H1 (cell line): ENCODE measurements around the gene KLK12. TPM values are rescaled to one million over a fixed set of nuclear protein-coding genes. Genes with fewer than 3 reads are reported as not detected.

Source experiments
- CTCF ChIA-PET: fragments of 300-600 bp; sonication (Branson Sonifier 250); formaldehyde crosslinking; loops from one replicate; lab custom pipeline; 2021; ENCODE audit not compliant: partially characterized antibody; lab: Charles Lee
- POLR2A ChIA-PET: fragments of 300-600 bp; sonication (Branson Sonifier 250); formaldehyde crosslinking; loops from one replicate; lab custom pipeline; 2021; ENCODE audit warnings: inconsistent platforms; ENCODE audit not compliant: partially characterized antibody; lab: Charles Lee
- DNase-seq, 2 experiments: peaks; one replicate each; pipeline versions ENCODE4 v3.0.0 to v3.0.0-alpha.2; 2010 to 2022; ENCODE audit warnings: low spot score in 2 of 2, low read depth in 1 of 2, mixed read lengths in 1 of 2
- FAIRE-seq: peaks from 2 replicates; lab custom pipeline; 2011; peaks lifted over from hg19 to GRCh38; lab: Jason Lieb, UNC
- H2AFZ ChIP-seq: 2 replicates; pipeline ENCODE4 v1.8.1; 2012; ENCODE audit warnings: low read length, inconsistent platforms
- H2AK5ac ChIP-seq: 2 replicates; pipeline ENCODE4 v1.6.1; 2013; ENCODE audit warnings: low read depth, low read length
- H2BK120ac ChIP-seq: replicated peaks from 2 replicates; pipeline ENCODE3; 2013; ENCODE audit warnings: low read depth, low read length, inconsistent platforms
- H2BK12ac ChIP-seq: 2 replicates; pipeline ENCODE4 v1.6.1; 2013; ENCODE audit warnings: low read depth, low read length
- H2BK15ac ChIP-seq: 2 replicates; pipeline ENCODE4 v1.6.1; 2013; ENCODE audit warnings: low read length
- H2BK20ac ChIP-seq: 2 replicates; pipeline ENCODE4 v1.6.1; 2013; ENCODE audit warnings: low read length
- H2BK5ac ChIP-seq: 2 replicates; pipeline ENCODE4 v1.6.1; 2013; ENCODE audit warnings: low read depth, low read length
- H3K14ac ChIP-seq: 2 replicates; pipeline ENCODE4 v1.6.1; 2013; ENCODE audit warnings: inconsistent platforms; ENCODE audit not compliant: insufficient read length
- H3K18ac ChIP-seq: 2 replicates; pipeline ENCODE4 v1.6.1; 2013; ENCODE audit warnings: low read length; ENCODE audit errors: extremely low read depth
- H3K23ac ChIP-seq: 2 replicates; pipeline ENCODE4 v1.6.1; 2013; ENCODE audit warnings: inconsistent platforms; ENCODE audit not compliant: insufficient read length
- H3K23me2 ChIP-seq: 2 replicates; pipeline ENCODE4 v1.6.1; 2013; ENCODE audit warnings: low read depth, low read length
- H3K27ac ChIP-seq: 2 replicates; pipeline ENCODE4 v1.6.1; 2011; ENCODE audit warnings: low read depth, low read length, inconsistent platforms
- H3K27me3 ChIP-seq, 4 experiments: replicated peaks in 1 of 4; 1 replicate in 1 of 4; 2 replicates in 3 of 4; pipeline versions ENCODE4 v1.6.1 to v1.8.1; 2011 to 2013; ENCODE audit warnings: low read length in 3 of 4, mild to moderate bottlenecking in 3 of 4, inconsistent platforms in 2 of 4, mixed read lengths in 2 of 4, moderate library complexity in 1 of 4; ENCODE audit not compliant: control insufficient read depth in 3 of 4, insufficient read depth in 3 of 4; ENCODE audit errors: extremely low read depth in 1 of 4
- H3K36me3 ChIP-seq, 4 experiments: 2 replicates each; pipeline versions ENCODE4 v1.6.1 to v1.8.1; 2011 to 2013; ENCODE audit warnings: mild to moderate bottlenecking in 4 of 4, low read length in 3 of 4, moderate library complexity in 2 of 4, control low read depth in 1 of 4, inconsistent platforms in 1 of 4; ENCODE audit not compliant: insufficient read depth in 4 of 4, control insufficient read depth in 2 of 4
- H3K4ac ChIP-seq: replicated peaks from 2 replicates; pipeline ENCODE3; 2013; ENCODE audit warnings: low read length, low read depth, mixed read lengths, inconsistent platforms; ENCODE audit not compliant: insufficient read length
- H3K4me1 ChIP-seq, 4 experiments: replicated peaks in 1 of 4; 1 replicate in 1 of 4; 2 replicates in 3 of 4; pipeline versions ENCODE4 v1.6.1 to v1.8.1; 2011 to 2013; ENCODE audit warnings: low read length in 3 of 4, inconsistent platforms in 2 of 4, mixed read lengths in 1 of 4; ENCODE audit not compliant: insufficient read depth in 4 of 4, control insufficient read depth in 3 of 4
- H3K4me2 ChIP-seq, 2 experiments: 2 replicates each; pipeline versions ENCODE4 v1.6.1 to v1.8.1; 2011 to 2013; ENCODE audit warnings: low read depth in 2 of 2, low read length in 2 of 2, control low read depth in 1 of 2, inconsistent platforms in 1 of 2, mild to moderate bottlenecking in 1 of 2; ENCODE audit not compliant: insufficient read depth in 1 of 2
- H3K4me3 ChIP-seq, 4 experiments: fragments of 200-600, 300-600 bp in 1 of 4; sonication (generic), shearing (Covaris generic), sonication (Bioruptor Twin) in 1 of 4; 2 replicates each; pipeline versions ENCODE4 v1.5.1 to v1.8.1; 2011 to 2016; ENCODE audit warnings: low read length in 4 of 4, low read depth in 3 of 4, control low read depth in 2 of 4, inconsistent platforms in 2 of 4, mild to moderate bottlenecking in 2 of 4, mixed read lengths in 1 of 4, moderate library complexity in 1 of 4; ENCODE audit not compliant: insufficient read depth in 2 of 4; ENCODE audit errors: extremely low read depth in 1 of 4
- H3K56ac ChIP-seq: replicated peaks from 2 replicates; pipeline ENCODE3; 2013; ENCODE audit warnings: low read depth, mild to moderate bottlenecking, mixed read lengths, low read length, inconsistent platforms; ENCODE audit not compliant: insufficient read length
- H3K79me1 ChIP-seq: 2 replicates; pipeline ENCODE4 v1.6.1; 2013; ENCODE audit warnings: low read depth, low read length, control low read depth
- H3K79me2 ChIP-seq, 2 experiments: 2 replicates each; pipeline versions ENCODE4 v1.6.1 to v1.8.1; 2012 to 2013; ENCODE audit warnings: low read length in 2 of 2, mild to moderate bottlenecking in 2 of 2, inconsistent platforms in 1 of 2; ENCODE audit not compliant: insufficient read depth in 2 of 2, control insufficient read depth in 1 of 2
- H3K9ac ChIP-seq, 4 experiments: replicated peaks in 1 of 4; 1 replicate in 1 of 4; 2 replicates in 3 of 4; pipeline versions ENCODE4 v1.6.1 to v1.8.1; 2011 to 2013; ENCODE audit warnings: low read depth in 3 of 4, low read length in 3 of 4, control low read depth in 2 of 4, mild to moderate bottlenecking in 2 of 4, moderate library complexity in 2 of 4, inconsistent platforms in 1 of 4; ENCODE audit errors: extremely low read depth in 1 of 4
- H3K9me3 ChIP-seq, 2 experiments: 2 replicates each; pipeline versions ENCODE4 v1.6.1 to v1.8.1; 2012 to 2013; ENCODE audit warnings: mild to moderate bottlenecking in 2 of 2, moderate library complexity in 2 of 2, control low read depth in 1 of 2, inconsistent platforms in 1 of 2, low read depth in 1 of 2, low read length in 1 of 2, mixed read lengths in 1 of 2; ENCODE audit not compliant: insufficient read depth in 2 of 2
- H4K20me1 ChIP-seq, 2 experiments: replicated peaks in 1 of 2; 2 replicates each; pipeline versions ENCODE3 to v1.8.1; 2011 to 2013; ENCODE audit warnings: inconsistent platforms in 2 of 2, low read length in 2 of 2, mild to moderate bottlenecking in 1 of 2; ENCODE audit not compliant: insufficient read depth in 2 of 2, control insufficient read depth in 1 of 2
- H4K5ac ChIP-seq: 2 replicates; pipeline ENCODE4 v1.6.1; 2013; ENCODE audit warnings: low read length, low read depth, mixed read lengths, inconsistent platforms; ENCODE audit not compliant: insufficient read length
- H4K8ac ChIP-seq: 2 replicates; pipeline ENCODE4 v1.8.0; 2013; ENCODE audit warnings: mild to moderate bottlenecking, moderate library complexity, low read length, inconsistent platforms; ENCODE audit not compliant: insufficient read depth; ENCODE audit errors: extremely low read depth
- H4K91ac ChIP-seq: replicated peaks from 2 replicates; pipeline ENCODE3; 2013; ENCODE audit warnings: low read length, mixed read lengths, inconsistent platforms; ENCODE audit not compliant: insufficient read length
- ASH2L ChIP-seq: fragments of 200-600, 300-600 bp; sonication (generic); IDR thresholded peaks from one replicate; pipeline ENCODE4 v1.7.1; 2017; ENCODE audit warnings: low read length
- BACH1 ChIP-seq: IDR thresholded peaks from 2 replicates; pipeline ENCODE4 v1.6.1; 2012; ENCODE audit warnings: low read length, improper control_type of control experiment
- BRCA1 ChIP-seq: IDR thresholded peaks from 2 replicates; pipeline ENCODE4 v1.6.1; 2012; ENCODE audit warnings: low read depth, low read length, improper control_type of control experiment
- E2F6 ChIP-seq: IDR thresholded peaks from 2 replicates; pipeline ENCODE4 v1.6.1; 2012; ENCODE audit warnings: inconsistent platforms
- KDM5A ChIP-seq: fragments of 200-600 bp; IDR thresholded peaks from 2 replicates; pipeline ENCODE4 v1.7.1; 2012; ENCODE audit warnings: mild to moderate bottlenecking, low read length, inconsistent platforms, mixed read lengths
- SAP30 ChIP-seq: fragments of 300-600 bp; sonication (generic); IDR thresholded peaks from 2 replicates; pipeline ENCODE4 v1.7.1; 2012; ENCODE audit warnings: low read length, moderate library complexity, mild to moderate bottlenecking, inconsistent platforms; ENCODE audit not compliant: insufficient read depth, insufficient replicate concordance
- SIX5 ChIP-seq: IDR thresholded peaks from 2 replicates; pipeline ENCODE4 v1.6.1; 2011; ENCODE audit warnings: mild to moderate bottlenecking, low read depth, low read length
- SP4 ChIP-seq: IDR thresholded peaks from 2 replicates; pipeline ENCODE4 v1.6.1; 2012; ENCODE audit warnings: low read length, inconsistent platforms
- ZNF274 ChIP-seq: IDR thresholded peaks from 2 replicates; pipeline ENCODE4 v1.7.0; 2012; ENCODE audit warnings: low read length, borderline replicate concordance; ENCODE audit errors: extremely low read depth
- WGBS, 2 experiments: shearing (Covaris generic) in 1 of 2; methylation state at CpG; one replicate each; pipeline versions ENCODE4 v1.1.6 to v1.1.7; 2013 to 2015; ENCODE audit warnings: low lambda C conversion rate in 2 of 2, mixed read lengths in 2 of 2, inconsistent platforms in 1 of 2, low coverage in 1 of 2, missing lambda C conversion rate in 1 of 2; ENCODE audit not compliant: insufficient replicate concordance in 2 of 2, insufficient coverage in 1 of 2, insufficient read length in 1 of 2; ENCODE audit errors: extremely low coverage in 1 of 2, missing lambda C conversion rate in 1 of 2; 5-methylcytosine and 5-hydroxymethylcytosine counted together
- long read RNA-seq, 2 experiments: library from RNA in 1 of 2; library from capped mRNA in 1 of 2; stranded (forward); transcript quantifications; one replicate each; pipeline ENCODE4 v2.0.0, GENCODE V29; 2021; ENCODE audit warnings: inconsistent platforms in 1 of 2
- polyA minus RNA-seq, 3 experiments: library from RNA; depleted of rRNA, polyadenylated mRNA; stranded (reverse); fragments of >200 nt; gene quantifications; 1 replicate in 2 of 3; 2 replicates in 1 of 3; pipeline ENCODE4 v1.2.3, GENCODE V29; 2011
- polyA plus RNA-seq, 7 experiments: library from polyadenylated mRNA; depleted of rRNA in 3 of 7; stranded (reverse) in 5 of 7; unstranded in 2 of 7; fragments of >200 nt in 5 of 7; fragments of 200-250 nt in 2 of 7; gene quantifications; 1 replicate in 5 of 7; 2 replicates in 1 of 7; 4 replicates in 1 of 7; pipeline versions ENCODE4 v1.2.1 to v1.2.3, GENCODE V29; 2011 to 2013; ENCODE audit warnings: missing spikeins in 2 of 7, mixed read lengths in 2 of 7
- total RNA-seq: library from RNA; stranded (reverse); fragmentation: NEBNext Ultra II Directional; extraction: Animal tissue kit (Norgen Biotek cat#: 25700); gene quantifications from 2 replicates; pipeline ENCODE4 v1.2.1, GENCODE V29; 2021

Gene KLK12
- total RNA-seq: not detected in 2 replicates
- 0.24 TPM in 1 of 2 replicates, not detected in the other for polyA plus RNA-seq (2011; rRNA removed)
- not detected for polyA plus RNA-seq (2011; cell fraction: cytosol; rRNA removed)
- polyA plus RNA-seq (2011; cell fraction: nucleus; rRNA removed): not detected
- not detected in 4 replicates for polyA plus RNA-seq (2012, experiment 1 of 2)
- not detected for polyA plus RNA-seq (2012, experiment 2 of 2)
- 0.06 TPM for polyA plus RNA-seq (2013, experiment 1 of 2)
- polyA plus RNA-seq (2013, experiment 2 of 2): not detected
- not detected in 2 replicates for polyA minus RNA-seq (2011; rRNA and poly(A)+ RNA removed)
- polyA minus RNA-seq (2011; cell fraction: cytosol; rRNA and poly(A)+ RNA removed): not detected
- not detected for polyA minus RNA-seq (2011; cell fraction: nucleus; rRNA and poly(A)+ RNA removed)
- long read RNA-seq, experiment 1: 0 reads
- long read RNA-seq, experiment 2: 0 reads

- Histone ChIP-seq H2BK15ac (peak within 1 kb of the TSS; percentile 5; the same call in 1 of the 2 replicates), H3K4ac (no peak within 1 kb of the TSS), H3K36me3 (no peaks in the 10 kb centered on the region), H2BK120ac (no peak within 1 kb of the TSS), H3K79me2 (no peaks in the 10 kb centered on the region), H3K4me2 (no peak within 1 kb of the TSS), H3K23ac (no peak within 1 kb of the TSS), H2AFZ (0 out of 2 replicates have a peak within 1 kb of the TSS, but pooled peaks have one; percentile 58), H3K23me2 (no peaks in the 10 kb centered on the region), H3K79me1 (no peaks in the 10 kb centered on the region; the same call in 1 of the 2 replicates), H3K27me3 (no peaks in the 10 kb centered on the region), H2BK12ac (peak within 1 kb of the TSS; percentile 75; the same call in 1 of the 2 replicates), H3K4me1 (peaks cover 0 to 3% (median 1%) of the 10 kb centered on the region in 4 experiments; a peak in 2 of 7 replicates), H3K14ac (no peak within 1 kb of the TSS), H4K91ac (peak within 1 kb of the TSS; percentile 79), H3K18ac (no peak within 1 kb of the TSS; the same call in 1 of the 2 replicates), H2BK5ac (0 out of 2 replicates have a peak within 1 kb of the TSS, but pooled peaks have one; percentile 44), H3K9me3 (no peaks in the 10 kb centered on the region), H4K5ac (no peak within 1 kb of the TSS), H3K56ac (no peak within 1 kb of the TSS), H4K20me1 (peaks cover 0 to 1% of the 10 kb centered on the region in 2 experiments), H3K9ac (no peak within 1 kb of the TSS), H2AK5ac (peak within 1 kb of the TSS; percentile 98), H4K8ac (no peak within 1 kb of the TSS), H3K4me3 (no peak within 1 kb of the TSS), H2BK20ac (peak within 1 kb of the TSS; percentile 6), H3K27ac (no peak within 1 kb of the TSS)
- ChIA-PET POLR2A (no interaction called here), CTCF (interaction anchor here (0.6 to 1.4 kb wide), 4 partner anchors 9 to 230 kb away, joined by 3 to 5 read pairs (median 4); partner anchors contain the start of gene KLK11)
- FAIRE-seq (no peak), DNase-seq (no peak)
- 77% methylated on average over 11 of the region's 11 CpGs; no CpG with 5 or more reads in 1 of the 2 experiments for WGBS, 2 experiments
- TF ChIP-seq ASH2L (no peak), SIX5 (no peak), KDM5A (no peak), ZNF274 (no peak), SP4 (no peak), SAP30 (no peak), BACH1 (no peak), BRCA1 (no peak), E2F6 (no peak)
Measured at GRCh38 chr19:51034704-51035103, at the start of gene KLK12. KLK12 (minus strand) TSS chr19:51035002; CDS start chr19:51034621, 381 bp downstream.
